GM23338 (cell line): Measurements from ENCODE around the gene RPL10. TPM values are rescaled to one million over a fixed set of nuclear protein-coding genes. Genes with fewer than 3 reads are reported as not detected.

Source experiments
- ATAC-seq: fragments of 200-7000 bp; cut with Tn5 transposase; 3 replicates; pipeline ENCODE4 v1.9.1; 2020
- DNase-seq: peaks from one replicate; pipeline ENCODE4 v3.0.0-alpha.2; 2015; ENCODE audit warnings: low spot score
- H2AFZ ChIP-seq: fragments of 200-600 bp; sonication (generic); 2 replicates; pipeline ENCODE4 v1.8.0; 2016; ENCODE audit warnings: antibody characterized with exemption, mild to moderate bottlenecking, moderate library complexity
- H3F3A ChIP-seq: fragments of 200-600 bp; sonication (generic); replicated peaks from 2 replicates; pipeline ENCODE4 v1.8.0; 2017; ENCODE audit warnings: antibody characterized with exemption, mixed run types, low read depth
- H3K27ac ChIP-seq: fragments of 200-600 bp; sonication (generic); 2 replicates; pipeline ENCODE4 v1.6.1; 2016; ENCODE audit warnings: low read depth
- H3K27me3 ChIP-seq: fragments of 200-600 bp; sonication (generic); 2 replicates; pipeline ENCODE4 v1.8.0; 2016; ENCODE audit warnings: mild to moderate bottlenecking, mixed run types, moderate library complexity; ENCODE audit not compliant: insufficient read depth
- H3K36me3 ChIP-seq: fragments of 200-600 bp; sonication (generic); 2 replicates; pipeline ENCODE4 v1.8.0; 2016; ENCODE audit warnings: mild to moderate bottlenecking; ENCODE audit not compliant: insufficient read depth
- H3K4me1 ChIP-seq: fragments of 200-600 bp; sonication (generic); 2 replicates; pipeline ENCODE4 v1.8.0; 2016; ENCODE audit warnings: mild to moderate bottlenecking, moderate library complexity; ENCODE audit not compliant: insufficient read depth
- H3K4me2 ChIP-seq: fragments of 200-600 bp; sonication (generic); 2 replicates; pipeline ENCODE4 v1.7.1; 2017; ENCODE audit warnings: mixed run types
- H3K4me3 ChIP-seq: fragments of 200-600 bp; sonication (generic); 2 replicates; pipeline ENCODE4 v1.6.1; 2016; ENCODE audit warnings: mixed run types
- H3K79me2 ChIP-seq: fragments of 200-600 bp; sonication (generic); replicated peaks from 2 replicates; pipeline ENCODE4 v1.8.0; 2017; ENCODE audit warnings: mild to moderate bottlenecking; ENCODE audit not compliant: insufficient read depth
- H3K9me2 ChIP-seq: fragments of 200-600 bp; sonication (generic); 2 replicates; pipeline ENCODE4 v1.8.0; 2017; ENCODE audit not compliant: insufficient read depth
- H4K20me1 ChIP-seq: fragments of 200-600 bp; sonication (generic); replicated peaks from 2 replicates; pipeline ENCODE4 v1.8.0; 2017; ENCODE audit warnings: mild to moderate bottlenecking; ENCODE audit not compliant: insufficient read depth
- H3K27ac Mint-ChIP-seq: 2 replicates; pipeline ENCODE4 v1.8.0; 2020; ENCODE audit warnings: inconsistent platforms, mild to moderate bottlenecking, moderate library complexity, mixed read lengths
- H3K27me3 Mint-ChIP-seq: 3 replicates; pipeline ENCODE4 v1.8.0; 2022; ENCODE audit warnings: low read depth, mild to moderate bottlenecking, moderate library complexity, mixed read lengths, inconsistent platforms; ENCODE audit not compliant: insufficient read depth, poor library complexity
- H3K36me3 Mint-ChIP-seq: 3 replicates; pipeline ENCODE4 v1.8.0; 2021; ENCODE audit warnings: low read depth, mild to moderate bottlenecking, inconsistent platforms, moderate library complexity, mixed read lengths
- H3K4me1 Mint-ChIP-seq: 3 replicates; pipeline ENCODE4 v1.8.0; 2020; ENCODE audit warnings: mild to moderate bottlenecking, inconsistent platforms, mixed read lengths
- H3K4me3 Mint-ChIP-seq: 3 replicates; pipeline ENCODE4 v1.8.0; 2021; ENCODE audit warnings: moderate library complexity, mild to moderate bottlenecking, inconsistent platforms, mixed read lengths
- H3K9me3 Mint-ChIP-seq: 3 replicates; pipeline ENCODE4 v1.8.0; 2020; ENCODE audit warnings: moderate library complexity, mild to moderate bottlenecking, inconsistent platforms, mixed read lengths
- CREB1 ChIP-seq: fragments of 250-450 bp; sonication (Bioruptor Pico); IDR thresholded peaks from 2 replicates; pipeline ENCODE4 v1.5.0; 2020; ENCODE audit warnings: low read depth, mild to moderate bottlenecking, moderate library complexity
- ETS1 ChIP-seq: IDR thresholded peaks from 2 replicates; pipeline ENCODE4 v1.6.1; 2016; ENCODE audit warnings: antibody characterized with exemption
- JUNB ChIP-seq: IDR thresholded peaks from one replicate; pipeline ENCODE4 v1.6.1; 2016; ENCODE audit warnings: antibody characterized with exemption; ENCODE audit not compliant: unreplicated experiment
- NANOG ChIP-seq: IDR thresholded peaks from 2 replicates; pipeline ENCODE4 v1.6.1; 2016; ENCODE audit warnings: antibody characterized with exemption, borderline replicate concordance
- POLR2AphosphoS5 ChIP-seq: IDR thresholded peaks from 2 replicates; pipeline ENCODE4 v1.6.1; 2016; ENCODE audit warnings: antibody characterized with exemption, low read depth
- REST ChIP-seq: IDR thresholded peaks from one replicate; pipeline ENCODE4 v1.6.1; 2018; ENCODE audit warnings: antibody characterized with exemption; ENCODE audit not compliant: unreplicated experiment
- STAT1 ChIP-seq: IDR thresholded peaks from one replicate; pipeline ENCODE4 v1.6.1; 2016; ENCODE audit warnings: antibody characterized with exemption; ENCODE audit not compliant: unreplicated experiment
- ZNF114 ChIP-seq: fragments of 250-450 bp; sonication (Bioruptor Pico); IDR thresholded peaks from 2 replicates; pipeline ENCODE4 v1.5.0; 2020; ENCODE audit warnings: mild to moderate bottlenecking, moderate library complexity
- ZNF331 ChIP-seq: fragments of 250-450 bp; sonication (Bioruptor Pico); IDR thresholded peaks from 2 replicates; pipeline ENCODE4 v1.5.0; 2020; ENCODE audit warnings: low read depth, mild to moderate bottlenecking, moderate library complexity
- ZNF462 ChIP-seq: fragments of 250-450 bp; sonication (Bioruptor Pico); IDR thresholded peaks from 2 replicates; pipeline ENCODE4 v1.5.0; 2020; ENCODE audit warnings: mild to moderate bottlenecking, moderate library complexity
- polyA plus RNA-seq: library from polyadenylated mRNA; unstranded; fragments of >200 nt; fragmentation: Nextera tagmentation; extraction: Ambion mirVana; gene quantifications from 2 replicates; pipeline ENCODE4 v1.2.1, GENCODE V29; 2016
- total RNA-seq: library from RNA; depleted of rRNA; stranded (reverse); fragments of >200 nt; shearing (Covaris generic); gene quantifications from 2 replicates; pipeline ENCODE4 v1.2.3, GENCODE V29; 2014

The RPL10 gene
- total and polyA plus RNA-seq, 2 experiments from 2014 or later, result 1,696 to 4,929 TPM

GRCh38 chrX:154426916-154427770, 29.0 kb downstream of the RPL10 start:
- peaks cover 11% of the 10 kb centered on the region for H3K79me2 ChIP-seq
- no peaks in the 10 kb centered on the region for H3K27me3 ChIP-seq
- H3K36me3 ChIP-seq, result no peaks in the 10 kb centered on the region
- H4K20me1 ChIP-seq, result no peaks in the 10 kb centered on the region
- no peak overlapping the region for H3K4me3 ChIP-seq
- TF ChIP-seq CREB1 (CRISPR knock-in tag) (no peak), ZNF462 (CRISPR knock-in tag) (no peak), NANOG (no peak), POLR2AphosphoS5 (no peak), ZNF114 (CRISPR knock-in tag) (no peak), ETS1 (no peak), ZNF331 (no peak), STAT1 (no peak), JUNB (no peak), REST (no peak)
- no peak overlapping the region for H3K27ac ChIP-seq
- Mint-ChIP-seq H3K36me3 (peaks cover 5% of the 10 kb centered on the region; the same call in 2 of the 3 replicates), H3K4me3 (no peak overlapping the region), H3K27me3 (peaks cover 4% of the 10 kb centered on the region), H3K9me3 (no peaks in the 10 kb centered on the region), H3K27ac (no peak overlapping the region), H3K4me1 (peaks cover 15% of the 10 kb centered on the region)
- ATAC-seq (no peak), DNase-seq (no peak)
- H3F3A ChIP-seq, result no peaks in the 10 kb centered on the region
- no peak overlapping the region for H2AFZ ChIP-seq
- H3K9me2 ChIP-seq, result no peaks in the 10 kb centered on the region
- H3K4me2 ChIP-seq, result no peak overlapping the region
- no peaks in the 10 kb centered on the region; the same call in 1 of the 2 replicates for H3K4me1 ChIP-seq
